ENCODE results near the gene DENND1B.

DENND1B gene

GRCh38 chr1:197567442-197567841 is 207.8 kb downstream of the DENND1B start:
- Histone ChIP-seq H3K36me3 (replicated peaks; ENCODE audit: low read depth, low read length) (peaks cover 47% of the 10 kb centered on the region), H3K4me2 (ENCODE audit: low read length) (no peak overlapping the region), H3K4me3 (ENCODE audit: low read length) (no peak overlapping the region), H3K27ac (ENCODE audit: low read length) (no peak overlapping the region), H4K20me1 (ENCODE audit: insufficient read depth, low read length) (no peaks in the 10 kb centered on the region), H3K9me3 (ENCODE audit: insufficient read depth, low read length) (peaks cover 20% of the 10 kb centered on the region), H3K9ac (ENCODE audit: low read length) (no peak overlapping the region), H3K4me1 (ENCODE audit: low read length) (no peaks in the 10 kb centered on the region), H3K27me3 (ENCODE audit: low read depth, low read length) (no peaks in the 10 kb centered on the region), H2AFZ (ENCODE audit: low read depth, low read length) (no peak overlapping the region), H3K79me2 (ENCODE audit: low read length) (no peaks in the 10 kb centered on the region)
- TF ChIP-seq CTCF (IDR thresholded peaks at IDR 0.05; ENCODE audit: low read depth, low read length) = no peak
- no peak for TF ChIP-seq EZH2phosphoT487 (IDR thresholded peaks at IDR 0.05; ENCODE audit: low read depth)

GRCh38 chr1:197561041-197561440 is 214.2 kb downstream of the DENND1B start:
- H3K9me3 ChIP-seq (ENCODE audit: insufficient read depth, low read length) = no peaks in the 10 kb centered on the region
- TF ChIP-seq CTCF (IDR thresholded peaks at IDR 0.05; ENCODE audit: low read depth, low read length) (no peak), EZH2phosphoT487 (IDR thresholded peaks at IDR 0.05; ENCODE audit: low read depth) (no peak)

GRCh38 chr1:197559655-197560054 is 215.6 kb downstream of the DENND1B start:
- Histone ChIP-seq H3K4me2 (ENCODE audit: low read length) (no peak overlapping the region), H3K36me3 (replicated peaks; ENCODE audit: low read depth, low read length) (peaks cover 29% of the 10 kb centered on the region), H3K9ac (ENCODE audit: low read length) (no peak overlapping the region), H3K9me3 (ENCODE audit: insufficient read depth, low read length) (no peaks in the 10 kb centered on the region), H3K27ac (ENCODE audit: low read length) (no peak overlapping the region), H3K4me1 (ENCODE audit: low read length) (no peaks in the 10 kb centered on the region), H2AFZ (ENCODE audit: low read depth, low read length) (no peak overlapping the region), H3K4me3 (ENCODE audit: low read length) (no peak overlapping the region), H3K79me2 (ENCODE audit: low read length) (no peaks in the 10 kb centered on the region), H3K27me3 (ENCODE audit: low read depth, low read length) (no peaks in the 10 kb centered on the region), H4K20me1 (ENCODE audit: insufficient read depth, low read length) (no peaks in the 10 kb centered on the region)
- TF ChIP-seq CTCF (IDR thresholded peaks at IDR 0.05; ENCODE audit: low read depth, low read length) (no peak), EZH2phosphoT487 (IDR thresholded peaks at IDR 0.05; ENCODE audit: low read depth) (no peak)

More at GRCh38 chr1:197561041-197561440, 214.2 kb downstream of the DENND1B start:
- Histone ChIP-seq H3K27ac (ENCODE audit: low read length) (no peak overlapping the region), H3K4me1 (ENCODE audit: low read length) (no peaks in the 10 kb centered on the region), H3K36me3 (replicated peaks; ENCODE audit: low read depth, low read length) (peaks cover 29% of the 10 kb centered on the region), H3K79me2 (ENCODE audit: low read length) (no peaks in the 10 kb centered on the region), H3K9ac (ENCODE audit: low read length) (no peak overlapping the region), H3K27me3 (ENCODE audit: low read depth, low read length) (no peaks in the 10 kb centered on the region), H2AFZ (ENCODE audit: low read depth, low read length) (no peak overlapping the region), H3K4me3 (ENCODE audit: low read length) (no peak overlapping the region), H3K4me2 (ENCODE audit: low read length) (no peak overlapping the region), H4K20me1 (ENCODE audit: insufficient read depth, low read length) (no peaks in the 10 kb centered on the region)

- Histone ChIP-seq H4K20me1 (ENCODE audit: insufficient read depth, low read length) (no peaks in the 10 kb centered on the region), H3K9me3 (ENCODE audit: insufficient read depth, low read length) (no peaks in the 10 kb centered on the region), H3K36me3 (replicated peaks; ENCODE audit: low read depth, low read length) (peaks cover 29% of the 10 kb centered on the region), H3K4me1 (ENCODE audit: low read length) (no peaks in the 10 kb centered on the region), H3K79me2 (ENCODE audit: low read length) (no peaks in the 10 kb centered on the region), H3K9ac (ENCODE audit: low read length) (no peak overlapping the region), H3K27ac (ENCODE audit: low read length) (no peak overlapping the region), H3K27me3 (ENCODE audit: low read depth, low read length) (no peaks in the 10 kb centered on the region), H3K4me2 (ENCODE audit: low read length) (no peak overlapping the region), H2AFZ (ENCODE audit: low read depth, low read length) (no peak overlapping the region), H3K4me3 (ENCODE audit: low read length) (no peak overlapping the region)
- TF ChIP-seq CTCF (IDR thresholded peaks at IDR 0.05; ENCODE audit: low read depth, low read length) (no peak), EZH2phosphoT487 (IDR thresholded peaks at IDR 0.05; ENCODE audit: low read depth) (no peak)
These were observed 216.0 kb downstream of the DENND1B start for GRCh38 chr1:197559244-197559643.

All from OCI-LY3 (cell line).